NT2/D1 (cell line): ENCODE data around the gene TXNL4A.

Source experiments
- DNase-seq: peaks from one replicate; pipeline ENCODE4 v3.0.0-alpha.2; 2011; ENCODE audit warnings: low read depth, low spot score
- H3K27me3 ChIP-seq: 2 replicates; pipeline ENCODE4 v1.6.0; 2011; ENCODE audit warnings: mild to moderate bottlenecking; ENCODE audit not compliant: insufficient read length, insufficient read depth
- H3K36me3 ChIP-seq: 2 replicates; pipeline ENCODE4 v1.6.1; 2011; ENCODE audit warnings: mild to moderate bottlenecking, low read length, mixed read lengths; ENCODE audit not compliant: insufficient read depth, insufficient read length
- H3K4me1 ChIP-seq: 2 replicates; pipeline ENCODE4 v1.5.1; 2011; ENCODE audit not compliant: insufficient read depth, insufficient read length
- H3K4me3 ChIP-seq: 2 replicates; pipeline ENCODE4 v1.5.1; 2011; ENCODE audit warnings: low read depth; ENCODE audit not compliant: insufficient read length
- H3K9ac ChIP-seq: 2 replicates; pipeline ENCODE4 v1.6.0; 2011; ENCODE audit warnings: low read depth; ENCODE audit not compliant: insufficient read length
- H3K9me3 ChIP-seq: 2 replicates; pipeline ENCODE4 v1.5.1; 2011; ENCODE audit warnings: mild to moderate bottlenecking, low read length; ENCODE audit not compliant: insufficient read depth
- SUZ12 ChIP-seq: IDR thresholded peaks from 2 replicates; pipeline ENCODE4 v1.6.1; 2011; ENCODE audit not compliant: insufficient read length, insufficient read depth; ENCODE audit errors: extremely low read depth
- YY1 ChIP-seq: IDR thresholded peaks from 2 replicates; pipeline ENCODE4 v1.6.1; 2011; ENCODE audit not compliant: insufficient read length, insufficient read depth
- ZNF274 ChIP-seq: IDR thresholded peaks from 2 replicates; pipeline ENCODE4 v1.6.1; 2011; ENCODE audit warnings: mild to moderate bottlenecking, low read depth, low read length

TXNL4A gene

GRCh38 chr18:79971986-79972385 lies 16.4 kb downstream of the TXNL4A start:
- TF ChIP-seq YY1 (no peak), ZNF274 (no peak), SUZ12 (no peak)
- DNase-seq, result no peak
- H3K9ac ChIP-seq, result no peak overlapping the region
- H3K27me3 ChIP-seq, result no peaks in the 10 kb centered on the region
- no peaks in the 10 kb centered on the region for H3K4me1 ChIP-seq
- no peaks in the 10 kb centered on the region for H3K9me3 ChIP-seq
- H3K4me3 ChIP-seq, result no peak overlapping the region
- peaks cover 72% of the 10 kb centered on the region for H3K36me3 ChIP-seq

- no peak for DNase-seq
Measured at GRCh38 chr18:79971211-79971952, 17.0 kb downstream of the TXNL4A start.

GRCh38 chr18:79970419-79971133 lies 17.8 kb downstream of the TXNL4A start:
- no peak overlapping the region for H3K9ac ChIP-seq
- H3K4me1 ChIP-seq, result no peaks in the 10 kb centered on the region
- H3K4me3 ChIP-seq, result no peak overlapping the region
- peaks cover 61% of the 10 kb centered on the region for H3K36me3 ChIP-seq
- no peak for DNase-seq
- TF ChIP-seq YY1, result no peak
- TF ChIP-seq ZNF274, result no peak
- no peak for TF ChIP-seq SUZ12
- H3K27me3 ChIP-seq, result no peaks in the 10 kb centered on the region
- H3K9me3 ChIP-seq, result no peaks in the 10 kb centered on the region

More at GRCh38 chr18:79971211-79971952, 17.0 kb downstream of the TXNL4A start:
- TF ChIP-seq YY1, result no peak
- no peak for TF ChIP-seq SUZ12
- no peak for TF ChIP-seq ZNF274
- Histone ChIP-seq H3K9ac (no peak overlapping the region), H3K4me1 (no peaks in the 10 kb centered on the region), H3K36me3 (peaks cover 69% of the 10 kb centered on the region), H3K9me3 (no peaks in the 10 kb centered on the region), H3K4me3 (no peak overlapping the region), H3K27me3 (no peaks in the 10 kb centered on the region)

- Histone ChIP-seq H3K4me3 (peak overlapping the region; percentile 48), H3K27me3 (peaks cover 49% of the 10 kb centered on the region), H3K4me1 (peaks cover 30% of the 10 kb centered on the region), H3K9ac (peak overlapping the region; percentile 29), H3K36me3 (peaks cover 9% of the 10 kb centered on the region), H3K9me3 (no peaks in the 10 kb centered on the region)
- DNase-seq, result no peak
- TF ChIP-seq SUZ12 (no peak), ZNF274 (no peak), YY1 (no peak)
Measured at GRCh38 chr18:79965119-79965902, 23.1 kb downstream of the TXNL4A start.

- H3K4me3 ChIP-seq, result peak within 1 kb of the TSS; percentile 48
- TF ChIP-seq SUZ12 (no peak), ZNF274 (no peak), YY1 (no peak)
- H3K27me3 ChIP-seq, result peaks cover 53% of the 10 kb centered on the region
- peaks cover 30% of the 10 kb centered on the region for H3K4me1 ChIP-seq
- H3K36me3 ChIP-seq, result peaks cover 2% of the 10 kb centered on the region
- H3K9ac ChIP-seq, result peak within 1 kb of the TSS; percentile 65
- no peaks in the 10 kb centered on the region for H3K9me3 ChIP-seq
- no peak for DNase-seq
Measured at GRCh38 chr18:79964330-79965118, 23.8 kb downstream of the TXNL4A start, which contains the start of gene HSBP1L1. Gene HSBP1L1 (plus strand): TSS chr18:79964643. CDS start chr18:79964736, 93 bp downstream.

GRCh38 chr18:79963658-79964329 lies 24.6 kb downstream of the TXNL4A start:
- Histone ChIP-seq H3K27me3 (peaks cover 60% of the 10 kb centered on the region), H3K4me3 (peak overlapping the region; percentile 48), H3K9ac (peak overlapping the region; percentile 17), H3K36me3 (no peaks in the 10 kb centered on the region), H3K4me1 (peaks cover 30% of the 10 kb centered on the region), H3K9me3 (no peaks in the 10 kb centered on the region)
- TF ChIP-seq YY1 (no peak), ZNF274 (no peak), SUZ12 (no peak)
- DNase-seq, result no peak
